ENCODE data around the gene NCBP2.
A peak's percentile ranks its signal among the peaks of the same experiment; 100 is the strongest.

NCBP2 gene

DNA sequence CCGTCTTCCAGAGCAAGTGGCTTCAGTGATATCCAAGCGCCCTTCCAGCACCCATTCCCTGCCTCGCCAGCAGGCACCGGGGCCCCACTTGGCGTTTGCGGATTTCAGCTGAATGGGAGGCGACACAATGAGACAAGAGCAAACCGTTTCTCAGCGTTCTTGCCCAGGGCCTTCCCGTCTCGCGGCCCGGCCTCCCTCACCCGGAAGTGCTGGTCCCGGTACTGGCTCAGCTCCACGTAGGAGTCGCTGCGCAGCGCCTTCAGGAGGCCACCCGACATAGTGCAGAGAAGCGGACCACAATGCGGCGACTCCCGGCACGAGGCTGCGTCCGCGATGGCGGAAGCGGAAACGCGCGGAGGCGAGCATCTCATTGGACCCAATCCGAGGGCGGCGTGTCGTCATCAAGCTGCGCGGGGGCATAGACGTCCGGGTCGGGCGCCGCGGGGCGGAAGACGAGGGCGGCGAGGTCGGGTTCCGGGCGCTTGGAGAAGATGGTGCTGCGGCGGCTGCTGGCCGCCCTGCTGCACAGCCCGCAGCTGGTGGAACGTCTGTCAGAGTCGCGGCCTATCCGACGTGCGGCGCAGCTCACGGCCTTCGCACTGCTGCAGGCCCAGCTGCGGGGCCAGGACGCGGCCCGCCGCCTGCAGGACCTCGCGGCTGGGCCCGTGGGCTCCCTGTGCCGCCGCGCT lies at the start of gene NCBP2:
NCBP2 (minus strand) TSS at position 303 of the 689 bp plus-strand sequence; CDS start at position 278, 25 bp downstream.
- Histone ChIP-seq H3K9ac (ENCODE audit: low read length) (peak within 1 kb of the TSS; percentile 92), H3K9me2 (ENCODE audit: low read depth, low read length) (no peaks in the 10 kb centered on the region), H3K4me2 (ENCODE audit: low read length) (peak within 1 kb of the TSS; percentile 95), H4K20me1 (ENCODE audit: insufficient read depth, low read length) (no peaks in the 10 kb centered on the region), H3F3A (ENCODE audit: insufficient read depth, low read length) (peaks cover 4% of the 10 kb centered on the region; the same call in 1 of the 2 replicates), H3K27me3 (ENCODE audit: insufficient read depth, low read length) (no peaks in the 10 kb centered on the region), H3K79me2 (ENCODE audit: insufficient read depth, low read length) (peaks cover 31% of the 10 kb centered on the region), H2AFZ (ENCODE audit: low read length) (no peak within 1 kb of the TSS), H3K36me3 (ENCODE audit: insufficient read depth, low read length) (peaks cover 28% of the 10 kb centered on the region), H3K4me3 (ENCODE audit: low read depth, low read length, poor library complexity, severe bottlenecking) (peak within 1 kb of the TSS; percentile 83), H3K9me3 (ENCODE audit: low read length) (no peaks in the 10 kb centered on the region), H3K27ac (ENCODE audit: low read depth, low read length, poor library complexity, severe bottlenecking) (peak within 1 kb of the TSS; percentile 78), H3K4me1 (ENCODE audit: insufficient read depth, low read length, severe bottlenecking) (peaks cover 38% of the 10 kb centered on the region)
- TF ChIP-seq EZH2 (IDR thresholded peaks at IDR 0.05; ENCODE audit: borderline replicate concordance, low read length), result no peak
- TF ChIP-seq, protein P1, sequence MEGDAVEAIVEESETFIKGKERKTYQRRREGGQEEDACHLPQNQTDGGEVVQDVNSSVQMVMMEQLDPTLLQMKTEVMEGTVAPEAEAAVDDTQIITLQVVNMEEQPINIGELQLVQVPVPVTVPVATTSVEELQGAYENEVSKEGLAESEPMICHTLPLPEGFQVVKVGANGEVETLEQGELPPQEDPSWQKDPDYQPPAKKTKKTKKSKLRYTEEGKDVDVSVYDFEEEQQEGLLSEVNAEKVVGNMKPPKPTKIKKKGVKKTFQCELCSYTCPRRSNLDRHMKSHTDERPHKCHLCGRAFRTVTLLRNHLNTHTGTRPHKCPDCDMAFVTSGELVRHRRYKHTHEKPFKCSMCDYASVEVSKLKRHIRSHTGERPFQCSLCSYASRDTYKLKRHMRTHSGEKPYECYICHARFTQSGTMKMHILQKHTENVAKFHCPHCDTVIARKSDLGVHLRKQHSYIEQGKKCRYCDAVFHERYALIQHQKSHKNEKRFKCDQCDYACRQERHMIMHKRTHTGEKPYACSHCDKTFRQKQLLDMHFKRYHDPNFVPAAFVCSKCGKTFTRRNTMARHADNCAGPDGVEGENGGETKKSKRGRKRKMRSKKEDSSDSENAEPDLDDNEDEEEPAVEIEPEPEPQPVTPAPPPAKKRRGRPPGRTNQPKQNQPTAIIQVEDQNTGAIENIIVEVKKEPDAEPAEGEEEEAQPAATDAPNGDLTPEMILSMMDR (IDR thresholded peaks at IDR 0.05; ENCODE audit: low read length), result peak; percentile 93

DNA sequence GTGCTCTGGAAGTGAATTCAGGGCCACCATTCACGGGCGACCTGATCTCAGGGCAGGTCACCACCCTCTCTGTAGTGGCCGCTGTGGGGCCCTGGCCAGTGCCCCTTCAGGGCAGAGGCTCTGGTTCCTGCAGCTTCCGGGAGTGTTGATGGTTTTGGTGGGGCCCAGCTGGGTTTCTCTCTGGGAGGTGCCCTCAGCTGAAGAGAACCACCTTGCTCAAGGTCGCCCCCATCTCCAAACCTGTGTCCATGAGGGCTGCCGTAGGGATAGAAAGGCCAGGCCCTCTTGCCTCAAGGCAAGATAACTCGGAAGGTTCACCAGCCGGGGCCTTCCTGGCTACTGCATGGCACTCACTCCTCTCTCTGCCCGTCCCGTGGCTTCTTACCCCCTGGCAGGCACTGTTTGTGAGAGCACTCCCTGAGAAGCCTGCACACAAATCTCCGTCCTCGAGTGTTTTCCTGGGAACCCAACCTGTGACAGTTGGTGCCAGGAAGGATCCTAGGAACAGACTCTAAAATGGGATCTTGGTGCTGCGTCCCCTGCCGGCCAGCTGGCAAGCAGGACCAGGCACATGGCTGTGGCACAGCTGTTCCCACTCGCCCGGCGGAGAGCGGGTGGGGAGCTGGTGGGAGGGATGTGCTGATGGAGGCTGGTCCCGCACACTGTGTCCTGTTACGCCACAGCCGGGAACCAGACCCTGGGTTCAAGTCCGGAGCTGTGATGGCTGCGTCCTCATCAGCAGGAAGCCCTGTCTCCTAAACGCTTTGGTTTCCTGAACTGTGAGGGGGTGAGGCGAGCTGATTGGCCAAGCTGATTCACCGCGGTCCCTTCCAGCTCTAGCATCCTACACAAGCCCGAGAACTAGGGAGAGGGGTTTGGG lies 49.5 kb upstream of the NCBP2 start:
- H3K9me3 ChIP-seq (ENCODE audit: low read length), result no peaks in the 10 kb centered on the region
- H3K79me2 ChIP-seq (ENCODE audit: insufficient read depth, low read length), result no peaks in the 10 kb centered on the region
- no peak overlapping the region for H3K27ac ChIP-seq (ENCODE audit: low read depth, low read length, poor library complexity, severe bottlenecking)
- no peak overlapping the region for H3K4me2 ChIP-seq (ENCODE audit: low read length)
- H3F3A ChIP-seq (ENCODE audit: insufficient read depth, low read length), result no peaks in the 10 kb centered on the region
- H4K20me1 ChIP-seq (ENCODE audit: insufficient read depth, low read length), result no peaks in the 10 kb centered on the region
- H3K27me3 ChIP-seq (ENCODE audit: insufficient read depth, low read length), result peaks cover 6% of the 10 kb centered on the region; the same call in 1 of the 2 replicates
- no peaks in the 10 kb centered on the region for H3K4me1 ChIP-seq (ENCODE audit: insufficient read depth, low read length, severe bottlenecking)
- TF ChIP-seq, protein P1 (IDR thresholded peaks at IDR 0.05; ENCODE audit: low read length), result peak; percentile 33; the same call in 1 of the 2 replicates
- no peak for TF ChIP-seq EZH2 (IDR thresholded peaks at IDR 0.05; ENCODE audit: borderline replicate concordance, low read length)
- no peaks in the 10 kb centered on the region for H3K36me3 ChIP-seq (ENCODE audit: insufficient read depth, low read length)
- H3K4me3 ChIP-seq (ENCODE audit: low read depth, low read length, poor library complexity, severe bottlenecking), result no peak overlapping the region
- no peak overlapping the region for H3K9ac ChIP-seq (ENCODE audit: low read length)
- no peak overlapping the region for H2AFZ ChIP-seq (ENCODE audit: low read length)
- H3K9me2 ChIP-seq (ENCODE audit: low read depth, low read length), result no peaks in the 10 kb centered on the region

DNA sequence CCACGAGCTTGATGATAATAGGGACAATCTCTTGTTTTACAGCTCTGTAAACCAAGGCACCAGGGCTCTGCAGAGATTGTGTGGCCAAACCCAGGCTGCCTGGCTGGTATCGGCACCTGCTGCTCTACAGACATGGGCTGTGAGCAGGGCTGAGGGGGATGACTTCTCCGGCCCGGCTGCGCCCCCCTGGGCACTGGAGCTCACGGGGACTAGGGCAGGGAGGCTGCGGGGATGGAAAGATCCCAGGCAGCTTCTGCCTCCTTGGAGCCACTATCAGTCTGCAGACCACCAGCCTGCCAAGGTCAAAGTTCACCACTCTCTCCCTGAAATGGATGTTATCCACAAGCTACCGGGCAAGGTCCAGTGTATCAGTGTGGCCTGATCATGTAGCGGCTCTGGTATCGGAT lies 48.3 kb upstream of the NCBP2 start:
- H3K36me3 ChIP-seq (ENCODE audit: insufficient read depth, low read length), result no peaks in the 10 kb centered on the region

More for the DNA sequence above, 48.3 kb upstream of the NCBP2 start:
- Histone ChIP-seq H3K27me3 (ENCODE audit: insufficient read depth, low read length) (peaks cover 6% of the 10 kb centered on the region; the same call in 1 of the 2 replicates), H3K4me3 (ENCODE audit: low read depth, low read length, poor library complexity, severe bottlenecking) (no peak overlapping the region), H3K4me2 (ENCODE audit: low read length) (no peak overlapping the region), H3K9me2 (ENCODE audit: low read depth, low read length) (no peaks in the 10 kb centered on the region), H3K4me1 (ENCODE audit: insufficient read depth, low read length, severe bottlenecking) (no peaks in the 10 kb centered on the region), H3K9me3 (ENCODE audit: low read length) (no peaks in the 10 kb centered on the region), H3F3A (ENCODE audit: insufficient read depth, low read length) (no peaks in the 10 kb centered on the region), H3K79me2 (ENCODE audit: insufficient read depth, low read length) (no peaks in the 10 kb centered on the region), H4K20me1 (ENCODE audit: insufficient read depth, low read length) (no peaks in the 10 kb centered on the region), H3K9ac (ENCODE audit: low read length) (no peak overlapping the region), H2AFZ (ENCODE audit: low read length) (no peak overlapping the region), H3K27ac (ENCODE audit: low read depth, low read length, poor library complexity, severe bottlenecking) (no peak overlapping the region)
- TF ChIP-seq EZH2 (IDR thresholded peaks at IDR 0.05; ENCODE audit: borderline replicate concordance, low read length), result no peak
- TF ChIP-seq, protein P1 (IDR thresholded peaks at IDR 0.05; ENCODE audit: low read length), result no peak

All from OCI-LY1 (cell line).